Fibroblast of mammary gland (primary cell): ENCODE data around the gene ITFG1.

Experiments used
- DNase-seq: peaks from one replicate; pipeline ENCODE4 v3.0.0-alpha.2; 2010; ENCODE audit warnings: low read depth
- H3K4me3 ChIP-seq: 2 replicates; pipeline ENCODE4 v1.5.1; 2011; ENCODE audit warnings: low read depth, mild to moderate bottlenecking, low read length, moderate library complexity; ENCODE audit not compliant: control insufficient read depth
- TF ChIP-seq, protein P1 (sequence below): conservative IDR thresholded peaks from 2 replicates; pipeline ENCODE4 v1.5.1; 2011; ENCODE audit warnings: low read depth, low read length, inconsistent platforms; ENCODE audit not compliant: control insufficient read depth, insufficient read depth

ITFG1 gene

DNA sequence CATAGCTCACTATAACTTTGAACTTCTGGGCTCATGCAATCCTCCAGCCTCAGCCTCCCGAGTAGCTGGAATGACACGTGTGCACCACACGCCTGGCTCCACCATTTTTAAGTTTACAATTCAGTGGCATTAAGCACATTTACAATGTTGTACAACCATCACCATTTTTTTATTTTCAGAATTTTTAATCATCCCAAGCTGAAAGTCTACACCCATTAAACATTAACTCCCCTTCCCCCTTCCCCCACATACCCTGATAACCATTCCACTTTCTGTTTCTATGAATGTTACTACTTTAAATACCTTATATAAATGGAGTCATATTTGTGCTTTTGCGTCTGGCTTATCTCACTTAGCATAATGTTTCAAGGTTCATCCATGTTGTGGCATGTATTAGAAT, 335.1 kb downstream of the ITFG1 start:
- DNase-seq = no peak
- TF ChIP-seq, protein P1, sequence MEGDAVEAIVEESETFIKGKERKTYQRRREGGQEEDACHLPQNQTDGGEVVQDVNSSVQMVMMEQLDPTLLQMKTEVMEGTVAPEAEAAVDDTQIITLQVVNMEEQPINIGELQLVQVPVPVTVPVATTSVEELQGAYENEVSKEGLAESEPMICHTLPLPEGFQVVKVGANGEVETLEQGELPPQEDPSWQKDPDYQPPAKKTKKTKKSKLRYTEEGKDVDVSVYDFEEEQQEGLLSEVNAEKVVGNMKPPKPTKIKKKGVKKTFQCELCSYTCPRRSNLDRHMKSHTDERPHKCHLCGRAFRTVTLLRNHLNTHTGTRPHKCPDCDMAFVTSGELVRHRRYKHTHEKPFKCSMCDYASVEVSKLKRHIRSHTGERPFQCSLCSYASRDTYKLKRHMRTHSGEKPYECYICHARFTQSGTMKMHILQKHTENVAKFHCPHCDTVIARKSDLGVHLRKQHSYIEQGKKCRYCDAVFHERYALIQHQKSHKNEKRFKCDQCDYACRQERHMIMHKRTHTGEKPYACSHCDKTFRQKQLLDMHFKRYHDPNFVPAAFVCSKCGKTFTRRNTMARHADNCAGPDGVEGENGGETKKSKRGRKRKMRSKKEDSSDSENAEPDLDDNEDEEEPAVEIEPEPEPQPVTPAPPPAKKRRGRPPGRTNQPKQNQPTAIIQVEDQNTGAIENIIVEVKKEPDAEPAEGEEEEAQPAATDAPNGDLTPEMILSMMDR = no peak
- no peak overlapping the region for H3K4me3 ChIP-seq

DNA sequence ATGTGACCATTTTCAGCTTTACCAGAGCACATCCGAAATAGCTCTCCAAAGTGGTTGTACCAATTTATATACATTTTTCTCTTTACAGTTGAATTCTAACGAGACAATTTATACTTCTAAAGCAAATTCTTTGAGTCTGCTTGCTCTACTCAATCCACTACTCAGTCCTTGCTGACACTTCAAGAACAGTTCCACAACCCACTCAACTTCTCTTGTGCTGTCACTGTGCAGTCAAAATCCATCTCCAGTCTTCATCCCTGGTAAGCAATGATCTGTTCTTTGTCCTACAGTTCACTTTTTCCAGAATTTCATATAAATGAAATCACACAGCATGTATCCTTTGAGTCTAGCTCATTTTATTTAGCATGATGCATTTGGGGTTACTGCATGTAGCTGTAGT, 347.7 kb downstream of the ITFG1 start:
- no peak overlapping the region for H3K4me3 ChIP-seq
- DNase-seq = no peak
- TF ChIP-seq, protein P1 = no peak

DNA sequence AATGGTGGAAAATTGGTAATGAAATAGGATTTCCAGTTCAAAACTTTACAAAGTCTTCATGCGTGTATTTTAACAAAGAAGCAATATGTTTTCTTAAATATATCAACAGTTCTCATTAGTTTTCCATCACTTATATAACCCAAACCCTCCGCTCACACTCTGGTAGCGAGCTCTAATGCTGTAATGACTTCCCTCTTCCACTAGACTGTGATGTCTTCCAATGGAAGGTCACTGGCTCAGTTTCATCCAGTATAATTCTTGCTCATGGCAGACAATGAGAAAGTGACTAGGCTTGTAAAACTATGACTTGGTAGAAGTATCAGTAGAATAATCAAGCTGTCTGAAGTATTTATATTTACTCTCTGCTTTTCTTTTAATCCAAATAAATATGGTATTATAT, 349.9 kb downstream of the ITFG1 start:
- peak; percentile 5 for DNase-seq
- no peak overlapping the region for H3K4me3 ChIP-seq
- TF ChIP-seq, protein P1 = peak; percentile 13

DNA sequence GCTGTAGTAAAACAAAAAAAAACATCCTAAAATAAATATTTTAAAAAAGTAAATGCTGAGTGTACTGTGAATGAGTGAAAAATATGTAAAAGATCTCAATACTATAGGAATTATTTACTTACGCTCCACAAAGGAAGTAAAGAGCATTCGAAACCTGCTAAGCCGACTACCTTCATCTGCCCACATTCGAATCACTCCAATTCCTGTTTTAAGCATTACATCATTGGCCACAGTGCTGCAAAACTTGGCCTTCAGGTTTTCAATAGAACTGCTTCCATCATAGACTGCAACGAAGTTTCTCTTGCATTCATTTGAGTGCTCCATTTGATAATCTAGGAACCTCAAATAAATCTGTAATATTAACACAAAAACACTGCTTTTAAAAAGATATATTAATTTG, 351.5 kb downstream of the ITFG1 start:
- TF ChIP-seq, protein P1 = no peak
- no peak for DNase-seq
- H3K4me3 ChIP-seq = no peak overlapping the region
